Small intestine (tissue), 7 donors: ENCODE data around the gene BOK. TPM values are rescaled to one million over a fixed set of nuclear protein-coding genes. Genes with fewer than 3 reads are reported as not detected.

Experiments used
- DNase-seq, 2 donors: peaks; one replicate each; pipeline versions ENCODE4 v3.0.0 to v3.0.0-alpha.2; 2013
- FAIRE-seq: peaks from 2 replicates; lab custom pipeline; 2012; peaks lifted over from hg19 to GRCh38; lab: Jason Lieb, UNC
- H3K27ac ChIP-seq, 3 donors: one replicate each; pipeline ENCODE4 v1.5.1; 2013; ENCODE audit warnings: low read length in 2 of 3, mild to moderate bottlenecking in 2 of 3, control low read depth in 1 of 3, inconsistent platforms in 1 of 3, low read depth in 1 of 3, moderate library complexity in 1 of 3
- H3K27me3 ChIP-seq, 3 donors: one replicate each; pipeline ENCODE4 v1.6.1; 2013; ENCODE audit warnings: low read length in 3 of 3, inconsistent platforms in 1 of 3; ENCODE audit not compliant: control insufficient read depth in 3 of 3, insufficient read depth in 3 of 3
- H3K36me3 ChIP-seq, 3 donors: one replicate each; pipeline ENCODE4 v1.6.1; 2013; ENCODE audit warnings: low read length in 3 of 3, inconsistent platforms in 1 of 3, low read depth in 1 of 3, mild to moderate bottlenecking in 1 of 3, moderate library complexity in 1 of 3; ENCODE audit not compliant: control insufficient read depth in 3 of 3, insufficient read depth in 2 of 3
- H3K4me1 ChIP-seq, 3 donors: one replicate each; pipeline ENCODE4 v1.6.1; 2013; ENCODE audit warnings: low read length in 2 of 3, inconsistent platforms in 1 of 3, low read depth in 1 of 3, mild to moderate bottlenecking in 1 of 3, moderate library complexity in 1 of 3; ENCODE audit not compliant: control insufficient read depth in 3 of 3, insufficient read depth in 2 of 3
- H3K4me3 ChIP-seq, 3 donors: one replicate each; pipeline ENCODE4 v1.5.1; 2013; ENCODE audit warnings: low read length in 3 of 3, control low read depth in 1 of 3, inconsistent platforms in 1 of 3, low read depth in 1 of 3, mild to moderate bottlenecking in 1 of 3, moderate library complexity in 1 of 3
- H3K9me3 ChIP-seq, 2 donors: one replicate each; pipeline ENCODE4 v1.6.1; 2013; ENCODE audit warnings: low read depth in 1 of 2, low read length in 1 of 2; ENCODE audit not compliant: control insufficient read depth in 2 of 2, insufficient read depth in 1 of 2
- WGBS, 3 donors: extraction: QIAGEN DNeasy Blood & Tissue Kit; methylation state at CpG; one replicate each; pipeline ENCODE4 v1.1.7; 2013; 5-methylcytosine and 5-hydroxymethylcytosine counted together
- polyA plus RNA-seq, 4 donors: library from polyadenylated mRNA; stranded (reverse) in 3 of 4; unstranded in 1 of 4; fragments of 200-250 nt in 3 of 4; fragments of 120-200 nt in 1 of 4; gene quantifications; one replicate each; pipeline versions ENCODE4 v1.2.1 to v1.2.3, GENCODE V29; 2013
- donor health status: healthy with polysubstance abuse.
- donor health status: control.
- donor health status: control.
- donor health status: Bipolar disorder and iron deficiency.
- donor health status: healthy.

BOK gene
- polyA plus RNA-seq, 4 donors = 4.5 to 15.5 (median 9.9) TPM

DNA sequence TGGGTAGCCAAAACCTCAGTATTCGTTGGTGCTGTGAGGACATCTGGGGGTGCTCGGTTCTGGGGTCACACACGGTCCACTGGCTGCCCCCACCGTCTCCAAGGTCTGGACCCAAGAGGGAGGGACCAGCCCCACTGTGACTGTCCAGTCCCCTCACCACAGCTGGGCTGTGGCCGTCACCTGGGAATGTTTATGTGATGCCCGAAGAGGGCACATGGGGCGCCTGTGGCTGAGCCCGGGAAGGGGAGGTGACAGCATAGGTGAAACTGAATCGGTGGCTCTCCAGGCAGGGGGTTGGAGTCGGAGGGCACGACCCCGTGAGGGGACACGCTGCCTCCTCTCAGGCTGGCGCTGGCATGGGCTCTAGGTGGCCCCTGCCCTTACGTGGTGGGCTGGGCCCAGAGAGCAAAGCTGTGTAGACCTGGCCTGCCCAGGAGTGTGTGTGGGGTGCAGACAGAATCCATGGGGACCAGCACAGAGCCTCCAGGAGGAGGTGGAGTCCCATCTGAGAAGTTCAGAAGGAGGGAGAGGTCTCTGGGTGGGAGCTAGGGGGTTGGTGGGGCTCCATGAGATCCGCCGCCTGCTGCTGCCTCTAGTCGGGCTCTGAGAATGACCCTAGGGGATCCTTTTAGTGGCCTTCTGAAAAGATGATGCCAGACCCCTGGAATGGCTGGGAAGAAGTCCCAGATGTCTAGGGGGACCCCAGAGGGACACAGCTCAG, 1.8 kb downstream of the BOK start:
- Histone ChIP-seq H3K9me3 (peaks cover 0 to 11% of the 10 kb centered on the region in 2 donors), H3K27me3 (peaks cover 0 to 21% (median 2%) of the 10 kb centered on the region in 3 donors), H3K4me3 (peak overlapping the region in 1 of 3 donors; percentile 81), H3K4me1 (peaks cover 2 to 7% (median 3%) of the 10 kb centered on the region in 3 donors), H3K27ac (no peak overlapping the region), H3K36me3 (peaks cover 0 to 8% (median 0%) of the 10 kb centered on the region in 3 donors)
- no peak for DNase-seq
- WGBS, 3 donors = 50 to 65% (median 51%) methylated on average over 18 of the region's 18 CpGs
- no peak for FAIRE-seq

DNA sequence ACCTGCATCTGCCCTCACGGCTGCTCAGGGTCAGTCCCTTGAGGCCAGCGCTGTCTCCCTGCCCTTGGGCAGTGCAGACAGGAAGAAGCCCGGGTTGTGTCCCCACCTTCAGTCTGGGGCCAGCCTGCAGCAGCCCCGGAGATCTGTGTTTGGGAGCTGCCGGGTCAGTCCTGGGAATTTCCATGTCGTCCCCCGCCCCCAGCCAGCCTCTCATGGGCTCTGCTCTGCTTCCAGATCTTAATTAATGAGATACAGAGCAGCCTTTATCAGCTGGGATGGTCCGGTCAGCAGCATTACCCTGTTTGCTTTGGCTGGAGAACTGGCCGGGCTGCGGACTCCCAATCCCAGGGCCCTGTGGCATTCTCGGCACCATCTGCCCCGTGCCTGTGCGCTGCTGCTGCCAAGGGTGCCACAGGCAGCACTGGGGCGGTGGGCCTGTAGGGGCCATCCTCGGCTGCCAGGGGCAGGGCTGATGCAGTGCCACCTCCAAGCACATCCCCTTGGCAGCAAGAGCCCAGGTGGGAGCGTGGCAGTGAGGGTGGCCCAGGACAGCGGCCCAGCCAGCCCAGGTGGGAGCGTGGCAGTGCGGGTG, 2.4 kb downstream of the BOK start:
- no peak overlapping the region for H3K4me3 ChIP-seq
- DNase-seq = no peak

DNA sequence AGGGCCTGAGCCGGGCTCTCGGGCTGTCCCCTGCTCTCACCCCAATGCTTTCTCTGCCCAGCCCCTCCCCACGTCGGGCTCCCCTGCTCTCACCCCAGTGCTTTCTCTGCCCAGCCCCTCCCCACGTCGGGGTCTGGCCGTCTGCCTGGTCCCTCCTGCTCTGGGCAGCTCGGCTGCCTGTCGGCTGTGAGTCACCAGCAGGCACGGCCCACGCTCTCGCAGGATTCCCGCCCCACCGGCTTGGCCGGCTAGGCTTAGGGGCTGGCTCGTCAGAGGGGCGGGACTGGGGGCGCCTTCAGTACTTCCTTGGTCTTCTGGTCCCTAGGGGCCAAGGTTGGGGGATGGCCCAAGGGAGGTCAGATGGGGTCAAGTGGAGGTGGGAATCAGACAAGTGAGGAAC, 3.3 kb downstream of the BOK start:
- 40 to 44% (median 40%) methylated on average over 16 to 18 of the region's 18 CpGs for WGBS, 3 donors
- Histone ChIP-seq H3K9me3 (peaks cover 0 to 2% of the 10 kb centered on the region in 2 donors), H3K27me3 (peaks cover 0 to 15% (median 2%) of the 10 kb centered on the region in 3 donors), H3K36me3 (peaks cover 0 to 10% (median 0%) of the 10 kb centered on the region in 3 donors), H3K4me3 (no peak overlapping the region), H3K4me1 (peaks cover 2 to 7% (median 3%) of the 10 kb centered on the region in 3 donors), H3K27ac (no peak overlapping the region)
- no peak for DNase-seq
- no peak for FAIRE-seq

More for the DNA sequence above, 2.4 kb downstream of the BOK start:
- peaks cover 0 to 16% (median 2%) of the 10 kb centered on the region in 3 donors for H3K27me3 ChIP-seq
- no peak for FAIRE-seq
- peaks cover 0 to 10% (median 0%) of the 10 kb centered on the region in 3 donors for H3K36me3 ChIP-seq
- whole genome bisulfite sequencing, 3 donors = 58 to 80% (median 67%) methylated on average over 15 to 19 of the region's 19 CpGs
- no peak overlapping the region for H3K27ac ChIP-seq
- H3K4me1 ChIP-seq = peaks cover 2 to 7% (median 3%) of the 10 kb centered on the region in 3 donors
- peaks cover 0 to 7% of the 10 kb centered on the region in 2 donors for H3K9me3 ChIP-seq

DNA sequence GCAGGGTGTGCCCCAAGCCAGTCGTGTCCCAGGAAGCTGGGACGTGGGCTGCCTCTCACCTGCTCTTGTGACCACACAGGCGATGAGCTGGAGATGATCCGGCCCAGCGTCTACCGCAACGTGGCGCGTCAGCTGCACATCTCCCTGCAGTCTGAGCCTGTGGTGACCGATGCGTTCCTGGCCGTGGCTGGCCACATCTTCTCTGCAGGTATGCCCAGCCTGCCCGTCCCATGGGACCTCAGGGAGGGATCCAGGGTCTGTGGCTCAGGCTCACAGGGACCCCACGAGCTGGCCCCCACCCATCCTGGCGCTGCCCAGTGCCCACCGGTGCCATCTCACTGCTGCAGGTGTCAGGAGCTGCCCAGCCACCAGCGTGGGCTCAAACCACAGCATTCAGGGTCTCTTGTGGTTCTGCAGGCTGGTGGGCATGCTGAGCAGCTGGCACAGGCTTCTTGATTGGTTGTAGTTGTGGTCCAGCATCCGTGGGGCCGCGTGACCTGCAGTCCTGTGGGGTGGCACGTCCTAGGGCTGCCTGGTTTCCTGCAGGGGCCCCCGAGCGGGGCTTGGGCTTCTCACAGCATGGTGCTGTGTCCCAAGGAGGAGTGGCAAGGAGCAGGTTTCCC, 3.8 kb downstream of the BOK start:
- Histone ChIP-seq H3K4me3 (no peak overlapping the region), H3K36me3 (peaks cover 0 to 10% (median 0%) of the 10 kb centered on the region in 3 donors), H3K27me3 (peaks cover 0 to 12% (median 2%) of the 10 kb centered on the region in 3 donors), H3K9me3 (no peaks in the 10 kb centered on the region), H3K4me1 (peaks cover 2 to 7% (median 3%) of the 10 kb centered on the region in 3 donors), H3K27ac (no peak overlapping the region)
- DNase-seq (no peak), FAIRE-seq (no peak)
- 83 to 85% (median 85%) methylated on average over 23 of the region's 23 CpGs for WGBS, 3 donors

DNA sequence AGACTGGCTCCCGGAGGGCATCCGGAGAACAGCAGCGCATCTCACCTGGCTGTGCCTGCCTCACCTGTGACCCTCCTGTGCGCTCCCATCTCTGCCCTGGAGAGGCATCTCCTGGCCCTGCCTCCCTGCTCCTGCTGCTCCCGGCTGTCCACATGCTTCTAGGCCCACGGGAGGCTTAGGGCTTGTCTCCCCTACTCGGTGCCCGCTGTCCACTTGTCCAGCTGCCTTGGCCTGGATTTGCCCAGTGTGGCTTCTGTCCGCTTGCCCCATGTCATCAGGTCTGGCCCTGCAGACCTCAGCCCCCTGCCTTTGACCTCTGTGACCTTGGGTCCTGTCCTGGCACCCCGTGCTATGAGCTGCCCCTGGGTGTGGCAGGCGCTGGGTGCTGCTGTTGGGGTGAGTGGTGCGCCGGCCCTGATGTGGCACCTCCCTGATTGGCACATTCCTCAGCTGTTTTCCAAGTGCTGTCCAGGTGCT, 4.5 kb downstream of the BOK start:
- Histone ChIP-seq H3K9me3 (no peaks in the 10 kb centered on the region), H3K4me3 (no peak overlapping the region), H3K27ac (no peak overlapping the region), H3K27me3 (peaks cover 0 to 10% (median 2%) of the 10 kb centered on the region in 3 donors), H3K4me1 (peaks cover 2 to 7% (median 3%) of the 10 kb centered on the region in 3 donors), H3K36me3 (peaks cover 0 to 10% (median 0%) of the 10 kb centered on the region in 3 donors)
- FAIRE-seq (no peak), DNase-seq (no peak)
- 70 to 81% (median 80%) methylated on average over 10 to 13 of the region's 13 CpGs for WGBS, 3 donors

DNA sequence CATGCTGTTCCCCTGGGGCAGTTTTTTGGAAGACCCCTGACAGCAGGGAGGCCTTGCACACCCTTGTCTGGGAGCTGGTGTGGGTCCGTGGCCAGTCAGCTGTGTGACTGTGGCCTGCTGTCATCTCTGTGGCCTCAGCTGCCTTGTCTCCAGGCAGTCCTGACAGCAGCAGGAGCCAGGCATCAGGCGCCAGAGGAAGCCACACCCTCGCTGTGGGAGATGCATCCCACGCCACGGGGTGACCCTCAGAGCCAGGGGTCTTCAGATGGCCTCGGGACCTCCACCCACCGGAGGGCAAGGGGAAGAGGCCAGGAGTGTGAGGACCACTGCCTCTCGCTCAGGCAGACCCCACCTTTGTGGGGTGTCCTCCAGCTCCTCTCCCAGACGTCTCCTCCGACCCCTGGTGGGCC, 5.0 kb downstream of the BOK start:
- no peak overlapping the region for H3K4me3 ChIP-seq
- FAIRE-seq = no peak
- peaks cover 2 to 7% (median 3%) of the 10 kb centered on the region in 3 donors for H3K4me1 ChIP-seq
- peaks cover 0 to 6% (median 2%) of the 10 kb centered on the region in 3 donors for H3K27me3 ChIP-seq
- DNase-seq = no peak
- peaks cover 0 to 10% (median 0%) of the 10 kb centered on the region in 3 donors for H3K36me3 ChIP-seq
- H3K27ac ChIP-seq = no peak overlapping the region
- 69 to 73% (median 73%) methylated on average over 6 to 10 of the region's 10 CpGs for WGBS, 3 donors
- no peaks in the 10 kb centered on the region for H3K9me3 ChIP-seq

DNA sequence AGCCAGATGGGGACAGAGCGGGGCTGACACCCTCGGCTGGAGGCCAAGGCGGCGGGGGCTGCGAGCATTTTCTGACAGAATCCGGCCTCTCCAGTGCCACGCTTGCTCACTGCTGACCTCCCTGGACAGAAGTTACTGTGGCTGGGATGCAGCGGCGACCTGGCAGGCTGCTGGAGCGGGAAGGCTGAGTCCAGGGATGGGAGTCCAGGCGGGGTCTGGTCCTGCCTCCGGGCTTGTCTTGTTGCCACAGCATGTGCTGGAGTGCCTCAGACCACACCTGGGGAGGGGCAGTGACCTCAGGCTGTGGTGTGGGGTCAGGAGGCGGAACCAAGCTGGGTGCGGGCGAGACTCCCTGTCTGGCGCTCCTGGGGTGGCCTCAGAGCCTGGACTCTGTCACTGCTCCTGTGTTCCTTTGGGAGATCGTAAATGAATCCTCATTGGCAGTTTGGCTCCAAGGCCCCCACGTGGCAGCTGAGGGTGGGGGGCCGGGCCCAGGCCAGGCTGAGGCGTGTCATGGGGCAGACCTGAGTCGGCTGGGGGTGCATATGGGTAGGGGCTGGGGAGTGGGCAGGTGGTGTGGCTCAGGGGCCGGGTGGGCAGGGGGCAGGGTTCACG, 5.5 kb downstream of the BOK start:
- Histone ChIP-seq H3K36me3 (peaks cover 0 to 13% (median 0%) of the 10 kb centered on the region in 3 donors), H3K4me1 (peaks cover 2 to 7% (median 3%) of the 10 kb centered on the region in 3 donors), H3K4me3 (no peak overlapping the region), H3K9me3 (no peaks in the 10 kb centered on the region), H3K27ac (no peak overlapping the region), H3K27me3 (peaks cover 0 to 6% (median 2%) of the 10 kb centered on the region in 3 donors)
- DNase-seq (peak in 1 of 2 donors; percentile 43), FAIRE-seq (no peak)
- 78 to 84% (median 83%) methylated on average over 18 to 23 of the region's 23 CpGs for WGBS, 3 donors
